ENCODE measurements around the gene ELMO3.

The ELMO3 gene

DNA sequence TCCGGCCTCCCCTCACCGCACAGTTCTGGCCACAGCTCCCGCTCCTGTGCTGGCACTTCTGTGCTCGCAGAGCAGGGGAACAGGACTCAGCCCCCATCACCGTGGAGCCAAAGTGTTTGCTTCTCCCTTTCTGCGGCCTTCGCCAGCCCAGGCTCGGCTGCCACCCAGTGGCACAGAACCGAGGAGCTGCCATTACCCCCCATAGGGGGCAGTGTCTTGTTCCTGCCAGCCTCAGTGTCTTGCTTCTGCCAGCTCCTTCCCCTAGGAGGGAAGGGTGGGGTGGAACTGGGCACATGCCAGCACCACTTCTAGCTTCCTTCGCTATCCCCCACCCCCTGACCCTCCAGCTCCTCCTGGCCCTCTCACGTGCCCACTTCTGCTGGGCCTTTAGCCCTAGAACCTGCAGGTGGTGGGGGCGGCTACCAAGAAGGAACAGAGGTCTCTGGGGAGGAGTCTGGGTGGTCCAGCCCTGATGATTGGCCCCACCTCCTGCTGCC lies 645 bp upstream of the ELMO3 start:
- no peak for DNase-seq

DNA sequence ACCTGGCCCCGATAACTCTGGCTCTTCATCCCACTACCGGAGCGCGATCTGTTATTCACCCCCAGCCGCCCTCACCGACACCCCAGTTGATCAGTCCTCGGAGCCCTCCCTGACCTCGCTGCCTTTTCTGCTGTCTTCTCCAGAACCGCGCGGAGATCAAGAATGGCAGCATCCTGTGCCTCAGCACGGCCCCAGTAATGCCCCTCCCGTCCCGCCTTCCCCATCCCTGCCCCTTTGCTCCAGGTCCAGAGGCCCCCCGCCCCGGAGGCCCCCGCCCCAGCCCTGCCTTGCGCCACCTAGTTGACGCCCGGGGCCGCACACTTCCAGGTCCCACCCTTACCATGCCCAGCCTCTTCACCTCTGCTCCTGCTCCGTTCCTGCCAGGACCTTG lies 872 bp downstream of the ELMO3 start:
- DNase-seq: no peak

DNA sequence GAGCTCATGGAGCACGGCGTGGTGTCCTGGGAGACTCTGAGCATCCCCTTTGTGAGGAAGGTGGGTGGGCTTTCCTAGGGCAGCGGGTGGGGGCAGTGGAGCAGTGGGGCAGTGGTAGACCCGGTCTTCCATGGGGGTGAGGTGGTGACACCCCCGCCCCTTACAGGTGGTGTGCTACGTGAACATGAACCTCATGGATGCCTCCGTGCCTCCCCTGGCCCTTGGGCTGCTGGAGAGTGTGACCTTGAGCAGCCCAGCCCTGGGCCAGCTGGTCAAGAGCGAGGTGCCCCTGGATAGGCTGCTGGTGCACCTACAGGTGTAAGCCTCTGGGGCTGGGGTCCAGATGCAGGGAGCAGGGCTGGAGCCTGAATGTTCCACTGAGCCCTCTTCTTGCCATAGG lies 1.6 kb downstream of the ELMO3 start:
- no peak for DNase-seq

DNA sequence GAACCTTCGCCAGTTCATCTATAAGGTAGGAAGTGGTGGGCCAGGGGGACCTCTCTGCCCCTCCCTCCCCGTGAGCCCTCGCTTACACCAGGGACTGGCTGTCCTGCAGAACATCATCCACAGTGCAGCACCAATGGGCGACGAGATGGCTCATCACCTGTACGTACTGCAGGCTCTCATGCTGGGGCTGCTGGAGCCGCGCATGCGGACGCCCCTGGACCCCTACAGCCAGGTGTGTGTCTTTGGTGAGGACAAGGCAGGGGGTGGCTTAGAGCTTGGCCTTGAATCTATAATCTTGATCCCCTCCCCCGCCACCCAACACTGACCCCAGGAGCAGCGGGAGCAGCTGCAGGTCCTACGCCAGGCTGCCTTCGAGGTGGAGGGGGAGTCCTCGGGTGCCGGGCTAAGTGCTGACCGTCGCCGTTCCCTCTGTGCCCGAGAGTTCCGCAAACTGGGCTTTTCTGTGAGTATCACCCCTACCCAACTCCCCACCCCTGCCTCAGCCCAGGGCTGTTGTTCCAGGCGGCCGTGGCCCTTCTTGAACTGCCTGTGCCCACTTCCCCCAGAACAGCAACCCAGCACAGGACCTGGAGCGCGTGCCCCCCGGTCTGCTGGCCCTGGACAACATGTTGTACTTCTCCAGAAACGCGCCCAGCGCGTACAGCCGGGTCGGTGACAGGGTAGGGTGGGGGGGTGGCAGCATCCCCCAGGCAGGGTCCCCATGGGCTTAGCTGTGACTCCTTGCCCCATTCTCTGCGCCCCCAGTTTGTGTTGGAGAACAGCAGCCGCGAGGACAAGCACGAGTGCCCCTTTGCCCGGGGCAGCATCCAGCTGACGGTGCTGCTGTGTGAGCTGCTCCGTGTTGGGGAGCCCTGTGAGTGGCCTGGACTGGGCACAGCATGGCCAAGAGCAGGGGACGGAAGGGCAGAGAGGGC lies 2.7 kb downstream of the ELMO3 start:
- no peak for DNase-seq

DNA sequence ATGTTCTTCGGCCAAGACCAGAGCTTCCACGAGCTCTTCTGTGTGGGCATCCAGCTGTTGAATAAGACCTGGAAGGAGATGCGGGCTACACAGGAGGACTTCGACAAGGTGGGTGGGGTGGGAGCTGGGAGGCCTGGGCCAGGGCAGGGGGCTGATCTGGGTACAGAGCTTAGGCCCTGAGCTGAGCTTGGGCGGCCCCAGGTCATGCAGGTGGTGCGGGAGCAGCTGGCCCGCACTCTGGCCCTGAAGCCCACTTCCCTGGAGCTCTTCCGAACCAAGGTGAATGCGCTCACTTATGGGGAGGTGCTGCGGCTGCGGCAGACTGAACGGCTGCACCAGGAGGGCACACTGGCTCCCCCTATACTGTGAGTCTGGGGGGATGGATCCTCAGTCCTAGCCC lies 3.5 kb downstream of the ELMO3 start:
- DNase-seq: no peak

DNA sequence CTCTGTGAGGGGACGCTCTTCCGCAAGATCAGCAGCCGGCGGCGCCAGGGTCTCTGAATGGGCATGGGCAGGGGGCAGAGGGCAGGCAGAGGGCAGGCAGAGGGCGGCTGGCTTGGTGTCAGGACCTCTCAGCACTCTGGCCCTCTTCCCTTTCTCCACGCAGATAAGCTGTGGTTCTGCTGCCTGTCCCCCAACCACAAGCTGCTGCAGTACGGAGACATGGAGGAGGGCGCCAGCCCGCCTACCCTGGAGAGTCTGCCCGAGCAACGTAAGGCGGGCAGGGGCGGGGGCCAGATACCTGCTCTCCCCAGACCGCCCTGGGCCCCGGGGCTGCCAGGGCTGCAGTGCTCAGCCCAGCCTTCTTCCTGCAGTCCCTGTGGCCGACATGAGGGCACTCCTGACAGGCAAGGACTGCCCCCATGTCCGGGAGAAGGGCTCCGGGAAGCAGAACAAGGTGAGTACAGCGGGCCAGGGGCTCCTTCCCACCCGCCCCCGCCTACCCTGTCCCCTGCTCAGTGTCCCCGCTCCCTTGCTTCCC lies 4.1 kb downstream of the ELMO3 start:
- DNase-seq: no peak

DNA sequence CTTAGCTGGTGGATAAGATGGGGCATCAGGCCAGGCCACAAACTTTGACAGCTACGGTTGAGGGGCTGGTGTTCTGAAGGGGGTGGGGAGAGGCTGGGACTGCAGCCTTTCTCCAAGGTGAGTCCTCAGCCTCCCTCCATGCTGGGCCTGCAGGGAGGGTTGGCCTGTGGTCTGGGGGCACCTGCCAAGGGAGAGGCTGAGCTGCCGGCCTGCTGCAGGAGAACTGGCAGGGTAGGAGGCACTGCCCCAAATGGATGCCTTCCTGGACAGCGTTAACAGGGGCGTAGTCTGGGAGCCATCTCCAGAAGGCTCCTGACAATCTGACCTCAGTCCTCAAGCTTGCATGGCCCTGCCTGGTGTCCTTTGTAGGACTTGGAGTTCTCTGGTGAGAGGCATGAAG lies 5.1 kb downstream of the ELMO3 start:
- DNase-seq: no peak

DNA sequence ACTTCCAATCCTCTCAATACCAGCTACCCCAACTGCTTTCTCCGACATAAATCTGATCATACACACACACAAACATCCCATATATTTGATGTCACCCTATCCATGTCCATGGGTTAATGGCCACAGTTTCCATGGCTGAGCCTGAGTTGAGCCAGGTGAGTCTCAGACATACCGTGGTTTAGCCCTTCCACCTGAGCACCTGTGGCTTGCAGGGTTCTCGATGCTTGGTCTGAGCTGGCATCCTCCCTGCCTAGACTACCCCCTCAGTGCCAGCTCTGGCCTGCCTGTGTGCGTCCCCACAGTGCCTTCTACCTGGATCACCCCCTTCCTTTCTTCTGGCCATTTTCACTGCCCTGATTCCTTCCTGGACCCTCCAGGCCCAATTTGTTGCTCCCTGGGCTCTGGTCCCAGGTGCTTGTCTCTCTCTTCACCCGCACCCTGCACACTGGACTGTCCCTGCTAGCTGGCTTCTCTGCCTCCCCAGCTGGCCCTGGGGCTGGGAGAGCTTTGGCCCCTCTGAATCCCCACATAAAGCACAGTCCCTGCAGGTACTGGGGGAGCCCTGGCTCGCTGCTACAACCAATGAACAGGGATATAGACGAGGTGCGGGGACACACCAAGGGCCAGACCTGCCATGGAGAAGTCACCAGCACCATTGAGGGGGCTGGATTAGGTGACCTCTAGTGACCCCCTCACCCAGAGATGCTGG lies 7.4 kb downstream of the ELMO3 start:
- no peak for DNase-seq

DNA sequence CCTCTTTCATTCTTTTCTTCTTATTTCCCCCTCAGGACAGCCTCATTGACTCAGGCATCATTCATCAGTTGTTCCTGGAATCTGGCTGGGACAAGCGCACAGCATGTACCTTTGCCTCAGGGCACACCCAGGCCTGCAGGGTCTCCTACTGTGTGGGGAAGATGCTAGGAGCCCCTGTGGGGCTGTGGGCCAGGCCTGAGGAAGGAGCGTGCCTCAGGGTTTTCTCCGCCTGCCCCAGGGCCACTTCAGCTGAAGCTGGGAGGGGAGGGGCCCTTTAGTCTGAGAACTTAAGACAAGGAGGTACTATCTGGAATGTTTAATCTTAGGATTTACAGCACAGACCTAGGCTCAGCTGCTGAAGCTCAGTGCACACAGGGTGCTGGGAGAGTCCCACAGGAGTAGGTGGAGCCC lies 7.9 kb downstream of the ELMO3 start:
- no peak for DNase-seq

DNA sequence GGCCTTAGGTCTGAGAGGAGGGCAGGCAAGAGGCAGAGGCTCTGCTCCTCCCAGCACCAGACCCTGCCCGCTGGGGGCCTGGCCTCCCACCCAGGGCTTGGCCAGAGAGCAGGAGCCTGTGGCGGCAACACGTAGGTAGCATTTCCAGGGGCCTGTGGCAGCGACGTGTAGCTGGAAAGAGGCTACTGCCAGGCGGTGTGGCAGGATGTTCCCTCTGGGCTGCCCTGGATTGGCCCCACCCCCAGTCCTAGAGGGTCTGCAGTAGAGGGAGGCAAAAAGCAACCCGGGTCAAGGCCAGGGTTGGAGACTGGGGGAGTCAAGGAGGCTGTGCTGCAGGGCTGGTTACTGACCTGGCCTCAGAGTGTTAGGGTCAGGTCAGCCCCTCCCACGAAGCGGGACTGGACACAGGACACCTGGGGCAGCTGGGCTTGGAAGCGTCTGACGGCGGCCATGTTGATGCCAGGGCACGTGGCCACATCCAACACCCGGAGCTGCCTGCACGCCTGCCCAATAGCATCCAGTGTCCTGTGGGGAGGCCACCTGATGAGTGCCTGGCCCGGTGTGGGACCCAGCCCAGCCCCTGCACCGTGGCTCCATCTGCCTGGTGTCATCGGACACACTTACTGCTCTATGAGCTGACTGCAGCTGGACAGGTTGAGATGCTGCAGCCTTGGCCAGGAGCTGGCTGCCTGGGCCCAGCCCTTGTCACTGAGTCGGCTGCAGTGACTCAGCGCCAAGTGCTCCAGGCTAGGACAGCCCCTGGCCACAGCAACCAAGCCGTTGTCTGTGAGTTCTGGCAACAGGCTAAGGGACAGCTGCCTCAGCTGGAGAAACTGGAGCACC lies 8.5 kb downstream of the ELMO3 start:
- no peak for DNase-seq

DNA sequence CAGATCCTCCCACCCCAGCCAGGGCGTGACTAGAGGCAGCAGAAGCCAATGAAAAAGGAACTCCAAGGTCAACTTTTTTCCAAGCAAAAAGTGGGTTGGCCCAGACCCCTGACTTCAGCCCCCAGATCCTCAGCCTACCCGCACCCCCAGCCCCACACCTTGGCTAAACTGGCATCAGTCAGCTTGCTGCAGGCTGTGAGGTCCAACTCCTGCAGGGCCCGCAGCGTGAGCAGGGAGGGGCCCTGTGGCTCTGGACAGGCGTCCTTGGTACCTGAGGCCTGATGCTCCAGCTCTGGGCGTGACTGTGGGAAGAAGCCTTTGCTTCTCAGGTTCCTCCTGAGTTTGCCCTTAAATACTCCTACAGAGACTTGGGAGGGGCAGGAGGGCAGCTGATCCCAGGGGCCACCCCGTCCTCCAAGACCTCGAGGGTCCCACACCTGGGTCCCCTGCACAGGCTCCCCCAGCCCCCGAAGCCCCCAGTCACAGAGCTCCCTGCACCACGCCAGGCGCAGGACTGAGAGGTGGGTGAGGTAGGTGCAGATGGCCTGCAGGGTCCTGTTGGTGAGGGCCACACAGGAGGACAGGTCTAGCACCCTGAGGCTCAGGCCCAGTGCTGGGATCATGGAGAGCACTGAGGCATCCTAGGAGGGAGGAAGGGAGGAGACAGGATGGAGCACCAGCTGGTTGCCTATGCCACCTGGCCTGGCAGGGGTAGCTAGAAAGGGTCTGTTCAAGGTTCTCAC lies 9.4 kb downstream of the ELMO3 start:
- no peak for DNase-seq

DNA sequence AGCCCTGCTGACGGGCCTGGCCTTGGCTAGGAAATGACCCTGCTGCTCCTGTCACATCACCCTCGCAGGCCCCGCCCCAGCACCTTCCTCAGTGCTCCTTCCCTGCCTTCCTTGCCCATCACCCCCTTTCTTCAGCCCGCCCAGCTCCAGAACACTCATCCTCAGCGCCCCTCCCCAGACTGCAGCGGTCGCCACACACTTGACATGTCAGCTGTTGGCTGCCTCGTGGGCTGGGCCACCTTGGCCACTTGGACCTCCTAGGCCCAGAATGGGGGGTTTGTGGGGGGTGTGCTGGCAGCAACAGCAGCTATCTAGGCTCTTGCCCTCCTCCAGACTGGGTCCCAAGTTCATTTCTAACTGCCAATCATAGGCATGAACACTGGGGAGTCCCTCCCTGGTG lies 10.6 kb downstream of the ELMO3 start:
- DNase-seq: no peak

DNA sequence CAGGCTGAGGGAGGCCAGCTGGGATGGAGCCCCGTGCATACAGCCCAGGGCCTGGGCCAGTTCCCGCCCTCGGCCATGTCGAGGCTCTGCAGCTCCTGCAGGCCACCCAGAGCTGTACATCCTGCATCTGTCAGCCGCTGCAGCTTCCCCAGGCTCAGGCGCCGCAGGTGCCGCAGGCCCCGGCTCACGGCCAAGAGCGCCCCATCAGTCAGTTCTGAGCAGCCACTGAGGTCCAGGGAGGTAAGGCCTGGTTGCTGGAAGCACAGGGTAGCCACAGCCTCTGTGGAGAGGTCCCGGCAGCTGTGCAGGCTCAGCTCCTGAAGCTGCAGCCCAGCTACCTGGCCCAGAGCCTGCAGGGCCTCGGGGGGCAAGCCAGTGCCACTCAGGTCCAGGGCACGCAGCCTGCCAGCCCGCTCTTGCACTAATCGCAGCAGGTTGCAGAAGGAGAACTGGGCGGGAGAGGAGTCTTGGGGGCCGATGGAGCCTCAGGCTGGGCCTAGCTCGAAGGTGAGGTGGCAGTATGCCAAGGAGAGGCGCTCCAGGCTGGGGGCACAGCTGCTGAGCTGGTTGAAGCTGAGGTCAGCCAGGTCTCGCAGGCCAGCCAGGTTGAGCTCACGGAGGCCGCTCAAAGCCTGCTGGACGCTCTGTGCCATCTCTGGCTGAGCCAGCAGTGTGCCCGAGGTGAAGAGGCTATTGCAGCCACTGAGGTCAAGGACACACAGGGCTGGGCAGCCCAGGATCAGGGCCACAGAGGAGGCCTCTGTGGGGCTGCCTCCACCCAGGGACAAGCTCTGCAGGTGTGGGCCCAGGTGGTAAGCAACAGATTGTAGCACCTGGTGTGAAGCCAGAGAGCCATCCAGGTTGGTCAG lies 11.4 kb downstream of the ELMO3 start:
- DNase-seq: no peak

DNA sequence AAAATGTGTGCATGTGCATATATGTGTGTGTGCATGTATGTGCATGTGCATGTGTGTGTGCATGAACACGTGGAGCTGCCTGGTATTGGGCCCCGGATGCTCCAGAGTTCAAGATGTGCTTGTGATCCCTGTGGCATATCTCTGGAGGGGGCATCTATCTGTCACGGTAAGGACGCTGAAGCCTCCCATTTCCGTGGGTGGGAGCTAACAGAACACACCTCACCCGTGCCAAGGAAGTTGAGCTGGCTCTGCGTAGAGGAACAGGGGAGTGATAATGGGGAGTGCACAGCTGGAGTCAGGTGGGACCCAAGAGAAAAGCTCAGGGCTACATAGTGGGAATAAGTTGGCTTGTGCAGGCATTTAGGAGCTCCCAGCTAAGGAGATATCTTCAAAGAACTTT lies 12.7 kb downstream of the ELMO3 start:
- DNase-seq: no peak

DNA sequence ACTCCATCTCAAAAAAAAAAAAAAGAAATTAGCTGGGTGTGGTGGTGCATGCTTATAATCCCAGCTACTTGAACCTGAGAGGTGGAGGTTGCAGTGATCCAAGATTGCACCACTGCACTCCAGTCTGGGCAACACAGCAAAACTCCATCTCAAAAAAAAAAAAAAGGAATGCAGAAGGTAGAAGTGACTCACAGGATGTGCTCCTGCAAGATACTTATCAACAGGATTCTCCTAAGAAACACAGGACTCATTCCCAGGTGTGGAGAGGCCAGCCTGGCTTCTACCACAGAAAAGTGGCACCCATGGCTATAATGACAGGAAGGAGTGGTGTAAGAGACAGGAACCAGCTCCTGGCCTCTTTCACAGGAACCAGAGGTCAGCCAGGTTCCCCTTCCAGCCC lies 13.8 kb downstream of the ELMO3 start:
- DNase-seq: no peak

DNA sequence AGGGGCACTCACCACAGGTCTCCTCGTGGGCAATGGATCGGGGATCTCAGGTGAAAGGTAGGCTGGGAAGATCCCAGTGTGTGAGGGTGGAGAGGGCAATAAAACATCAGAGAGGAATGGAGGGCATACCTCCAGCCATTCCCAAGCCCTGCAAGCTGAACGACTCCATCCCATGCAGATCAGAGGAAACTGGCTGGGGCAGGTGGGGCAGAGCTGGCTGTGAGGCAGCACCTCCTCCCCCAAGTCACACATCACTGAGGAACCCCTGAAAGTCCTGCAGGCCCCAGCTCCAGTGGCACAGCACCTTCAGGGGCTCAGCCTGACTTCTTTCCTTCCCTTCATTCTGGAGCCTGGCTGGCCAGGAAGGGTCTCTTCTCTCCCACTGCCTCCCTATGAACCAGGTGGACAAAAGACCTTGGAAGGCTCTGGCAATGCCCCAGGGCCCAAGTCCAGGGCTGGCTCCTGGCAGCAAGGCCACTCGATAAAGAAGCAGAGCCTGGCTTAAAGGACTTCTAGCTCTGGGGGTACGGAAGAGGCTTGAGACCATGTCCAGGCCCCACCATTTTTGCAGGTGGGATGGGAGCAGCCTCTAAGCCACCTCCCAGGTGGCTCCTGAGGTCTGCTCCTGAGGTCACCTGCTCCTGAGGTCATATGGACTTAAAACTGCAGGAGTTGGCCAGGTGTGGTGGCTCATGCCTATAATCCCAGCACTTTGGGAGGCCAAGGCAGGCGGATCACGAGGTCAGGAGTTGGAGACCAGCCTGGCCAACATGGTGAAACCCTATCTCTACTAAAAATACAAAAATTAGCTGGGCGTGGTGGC lies 14.5 kb downstream of the ELMO3 start:
- DNase-seq: no peak

DNA sequence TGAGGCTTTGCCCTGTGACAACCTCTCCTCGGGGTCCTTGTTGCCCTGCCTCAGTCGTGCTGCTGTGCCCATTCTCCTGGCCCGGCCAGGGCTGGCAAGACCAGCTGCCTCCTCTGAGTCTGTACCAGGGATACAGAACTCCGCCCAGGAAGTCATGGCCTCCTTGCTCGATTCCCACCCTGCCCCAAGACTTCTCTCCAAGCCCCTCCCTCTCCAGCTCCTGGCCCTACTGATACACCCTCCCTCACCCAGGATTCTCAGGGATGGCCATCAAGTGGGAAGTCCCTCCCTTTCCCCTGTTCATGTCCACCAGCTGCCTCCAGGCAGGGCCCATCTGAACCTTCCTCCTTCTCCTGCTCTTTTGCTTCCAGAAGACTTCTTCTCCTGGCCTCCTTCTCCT lies 16.8 kb downstream of the ELMO3 start:
- DNase-seq: no peak

DNA sequence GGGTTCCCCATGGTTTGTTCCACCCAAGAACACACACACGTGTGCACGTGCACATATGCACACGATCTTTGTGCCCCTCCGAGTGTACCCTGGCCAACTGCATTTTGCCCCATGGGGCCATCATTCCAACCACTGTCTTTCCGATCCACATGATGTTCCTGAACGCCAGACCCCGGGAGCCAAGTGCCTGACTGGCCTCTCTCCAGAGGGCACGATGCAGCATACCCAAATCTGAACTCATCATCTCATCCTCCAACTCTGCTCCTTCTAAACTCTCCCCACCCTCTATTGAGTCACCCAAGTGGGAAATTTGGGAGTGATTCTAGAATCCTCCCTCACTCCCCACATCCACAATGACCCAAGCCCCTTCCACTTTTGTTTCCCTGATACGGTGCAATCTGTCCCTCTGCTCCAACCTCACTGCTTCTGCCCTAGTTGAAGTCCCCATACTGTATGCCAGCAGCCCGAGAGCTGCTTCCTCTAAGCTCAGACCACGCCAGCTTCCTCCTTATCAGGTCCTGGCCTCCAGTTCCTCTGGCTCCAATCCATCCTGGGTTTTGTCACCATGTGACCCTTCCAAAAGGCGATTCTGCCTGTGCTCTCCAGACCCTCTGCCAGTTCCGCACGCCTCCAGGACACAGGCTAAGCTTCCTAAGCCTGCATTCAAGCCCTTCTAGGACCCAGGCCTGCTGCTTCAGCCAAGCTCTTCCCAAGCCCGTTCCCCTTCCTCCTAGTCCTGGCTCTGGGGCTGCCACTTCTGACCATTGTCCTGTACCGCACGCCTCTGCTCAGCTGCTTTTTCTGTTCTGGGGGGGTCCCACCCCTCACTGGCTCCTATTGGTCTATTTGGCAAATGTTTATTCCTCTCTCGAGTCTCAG lies 17.9 kb downstream of the ELMO3 start:
- no peak for DNase-seq

DNA sequence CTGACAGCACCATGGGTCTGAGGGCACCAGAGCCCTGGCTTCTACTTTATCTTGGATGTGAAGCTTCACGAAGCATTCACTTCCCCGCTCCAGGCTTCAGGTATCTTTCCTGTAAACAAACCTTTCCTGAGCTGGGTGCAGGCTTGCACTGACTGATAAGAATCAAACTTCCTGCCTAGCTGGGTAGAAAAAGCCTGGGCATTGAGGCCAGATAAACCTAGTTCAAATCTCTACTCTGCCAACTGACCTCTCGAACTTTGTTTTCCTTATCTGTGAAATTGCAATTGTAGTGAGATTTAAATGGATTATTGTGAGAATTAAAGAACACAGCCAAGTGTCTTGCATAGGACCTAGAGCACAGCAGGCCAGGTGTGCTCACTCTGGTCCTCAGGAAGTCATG lies 25.1 kb downstream of the ELMO3 start:
- no peak for DNase-seq

Measured in femur (tissue), 1 donor.